Superior temporal gyrus (tissue), 1 donor: Measurements from ENCODE around the gene RTL5.

Experiments
- DNase-seq: peaks from one replicate; pipeline ENCODE4 v3.0.0-alpha.2; 2016; ENCODE audit errors: extremely low spot score

Gene RTL5

GRCh38 chrX:72078411-72078810, 53.3 kb downstream of the RTL5 start:
- no peak for DNase-seq
